Lower lobe of right lung (tissue), 2 donors: ENCODE results near the gene CADM4. TPM values are rescaled to one million over a fixed set of nuclear protein-coding genes. Genes with fewer than 3 reads are reported as not detected.

Experiments used
- ATAC-seq, 2 donors: fragments of 200-7000 bp; cut with Tn5 transposase; one replicate each; pipeline ENCODE4 v1.9.1; 2020 to 2022; ENCODE audit warnings: mild to moderate bottlenecking in 2 of 2, moderate library complexity in 2 of 2
- DNase-seq: peaks from one replicate; pipeline ENCODE4 v3.0.0-alpha.2; 2020
- H3K27ac ChIP-seq: fragments of 200-600 bp; one replicate; pipeline ENCODE4 v1.8.0; 2022
- H3K27me3 ChIP-seq: fragments of 200-600 bp; one replicate; pipeline ENCODE4 v1.8.0; 2022; ENCODE audit warnings: low read depth
- H3K36me3 ChIP-seq: fragments of 200-600 bp; one replicate; pipeline ENCODE4 v1.8.0; 2022; ENCODE audit warnings: mild to moderate bottlenecking
- H3K4me1 ChIP-seq: fragments of 200-600 bp; one replicate; pipeline ENCODE4 v1.8.0; 2022
- H3K4me3 ChIP-seq: fragments of 200-600 bp; one replicate; pipeline ENCODE4 v1.8.0; 2022; ENCODE audit warnings: mild to moderate bottlenecking
- H3K9me3 ChIP-seq: fragments of 200-600 bp; one replicate; pipeline ENCODE4 v1.8.0; 2022
- intact Hi-C: fragments of 100-400 bp; cut with DNase I; formaldehyde crosslinking; loops from one replicate; pipeline ENCODE4 v1.11.0; 2022
- total RNA-seq: library from RNA; stranded (reverse); fragmentation: NEBNext Ultra II Directional; extraction: Animal tissue kit (Norgen Biotek cat#: 25700); gene quantifications from one replicate; pipeline ENCODE4 v1.2.1, GENCODE V29; 2021
- TF ChIP-seq, protein P1 (sequence below): fragments of 200-600 bp; IDR thresholded peaks from one replicate; pipeline ENCODE4 v1.8.0; 2022; ENCODE audit warnings: antibody characterized with exemption, mild to moderate bottlenecking
- donor health status: DM: no; HTN: yes; CAD: no; lungs with severe emphysema.

CADM4 gene
- total RNA-seq, 1 donor from 2014 or later = 8.1 TPM

DNA sequence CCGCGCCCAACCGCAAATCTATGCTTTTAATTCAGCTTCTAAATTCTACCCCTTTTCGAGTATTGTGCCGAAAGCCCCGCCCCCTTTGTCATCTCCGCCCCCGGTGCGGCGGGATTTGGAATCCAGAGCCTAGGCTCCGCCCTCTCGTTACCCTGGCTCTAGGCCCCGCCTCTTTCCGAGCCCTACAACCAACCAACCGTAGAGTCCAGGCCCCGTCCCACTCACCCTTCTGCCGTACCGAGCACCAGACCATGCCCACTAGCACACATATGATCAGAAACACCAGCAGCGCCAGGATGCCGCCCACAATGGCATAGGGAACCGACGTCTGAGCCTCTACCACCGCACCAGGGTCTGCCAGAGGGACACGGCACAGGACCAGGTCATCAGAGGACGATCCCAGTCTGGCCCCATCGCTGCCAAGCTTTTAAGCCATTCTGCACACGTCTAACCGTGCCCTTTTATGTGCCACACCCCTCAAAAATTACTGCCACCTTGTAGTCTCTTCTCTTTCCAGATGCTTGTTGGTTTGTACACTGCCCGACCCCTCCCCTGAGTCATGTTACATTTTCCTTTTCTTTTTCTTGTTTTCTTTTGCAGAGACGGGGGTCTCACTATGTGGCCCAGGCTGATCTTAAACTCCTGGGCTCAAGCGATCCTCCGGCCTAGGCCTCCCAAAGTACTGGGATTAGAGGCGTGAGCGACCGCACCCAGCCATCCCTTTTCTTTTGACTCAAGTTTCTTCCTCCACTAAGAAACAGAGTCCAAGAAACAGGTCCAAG lies 15.6 kb downstream of the CADM4 start:
- H3K4me1 ChIP-seq = peaks cover 10% of the 10 kb centered on the region
- no peak overlapping the region for H3K4me3 ChIP-seq
- no peak for ATAC-seq
- H3K27me3 ChIP-seq = no peaks in the 10 kb centered on the region
- H3K36me3 ChIP-seq = no peaks in the 10 kb centered on the region
- H3K27ac ChIP-seq = no peak overlapping the region
- intact Hi-C loops = no loop called here
- TF ChIP-seq, protein P1, sequence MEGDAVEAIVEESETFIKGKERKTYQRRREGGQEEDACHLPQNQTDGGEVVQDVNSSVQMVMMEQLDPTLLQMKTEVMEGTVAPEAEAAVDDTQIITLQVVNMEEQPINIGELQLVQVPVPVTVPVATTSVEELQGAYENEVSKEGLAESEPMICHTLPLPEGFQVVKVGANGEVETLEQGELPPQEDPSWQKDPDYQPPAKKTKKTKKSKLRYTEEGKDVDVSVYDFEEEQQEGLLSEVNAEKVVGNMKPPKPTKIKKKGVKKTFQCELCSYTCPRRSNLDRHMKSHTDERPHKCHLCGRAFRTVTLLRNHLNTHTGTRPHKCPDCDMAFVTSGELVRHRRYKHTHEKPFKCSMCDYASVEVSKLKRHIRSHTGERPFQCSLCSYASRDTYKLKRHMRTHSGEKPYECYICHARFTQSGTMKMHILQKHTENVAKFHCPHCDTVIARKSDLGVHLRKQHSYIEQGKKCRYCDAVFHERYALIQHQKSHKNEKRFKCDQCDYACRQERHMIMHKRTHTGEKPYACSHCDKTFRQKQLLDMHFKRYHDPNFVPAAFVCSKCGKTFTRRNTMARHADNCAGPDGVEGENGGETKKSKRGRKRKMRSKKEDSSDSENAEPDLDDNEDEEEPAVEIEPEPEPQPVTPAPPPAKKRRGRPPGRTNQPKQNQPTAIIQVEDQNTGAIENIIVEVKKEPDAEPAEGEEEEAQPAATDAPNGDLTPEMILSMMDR = no peak
- no peaks in the 10 kb centered on the region for H3K9me3 ChIP-seq
- no peak for DNase-seq

DNA sequence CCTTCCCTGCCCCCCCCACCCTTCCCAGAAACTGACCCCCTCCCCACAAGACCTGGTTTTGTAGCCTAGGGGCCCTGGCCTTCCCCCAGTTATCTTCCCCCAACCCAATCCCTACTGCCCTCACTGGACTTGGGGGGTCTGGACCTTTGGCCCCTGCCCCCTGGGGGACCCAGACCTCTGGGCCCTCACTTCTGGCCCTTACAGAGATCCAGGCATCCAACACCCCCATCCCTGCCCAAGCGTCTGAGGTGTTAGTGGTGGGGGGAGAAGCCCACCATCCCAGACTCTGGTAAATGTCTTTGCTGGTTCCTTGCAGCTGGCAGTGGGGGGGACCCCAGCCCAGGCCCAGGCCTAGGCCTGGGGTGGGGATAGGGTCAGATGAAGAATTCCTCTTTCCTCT lies 16.7 kb downstream of the CADM4 start:
- ATAC-seq (no peak), DNase-seq (no peak)
- peaks cover 18% of the 10 kb centered on the region for H3K4me1 ChIP-seq
- H3K27me3 ChIP-seq = no peaks in the 10 kb centered on the region
- TF ChIP-seq, protein P1 = no peak
- no peaks in the 10 kb centered on the region for H3K36me3 ChIP-seq
- intact Hi-C loops = no loop called here
- no peak overlapping the region for H3K4me3 ChIP-seq
- no peak overlapping the region for H3K27ac ChIP-seq
- no peaks in the 10 kb centered on the region for H3K9me3 ChIP-seq

DNA sequence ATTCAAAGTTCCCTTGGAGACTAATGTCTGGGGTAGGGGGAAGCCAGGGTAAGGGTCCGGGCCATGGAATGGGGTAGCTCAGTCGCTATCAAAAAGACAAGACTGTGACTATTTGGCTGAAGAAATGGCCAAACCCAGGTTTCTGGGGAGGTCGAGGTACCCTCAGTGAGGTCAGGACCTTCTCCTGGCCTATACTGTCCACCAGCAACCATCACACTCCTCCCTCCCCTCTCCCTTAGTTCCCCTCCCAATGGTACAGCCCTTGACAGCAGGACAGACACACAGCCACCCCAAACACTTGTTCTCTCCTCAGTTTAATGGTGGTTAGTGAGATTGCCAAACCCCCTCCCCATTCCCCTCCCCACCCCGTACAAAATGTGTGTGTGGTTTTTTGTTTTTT lies 17.6 kb downstream of the CADM4 start:
- H3K27ac ChIP-seq = no peak overlapping the region
- intact Hi-C loops = no loop called here

DNA sequence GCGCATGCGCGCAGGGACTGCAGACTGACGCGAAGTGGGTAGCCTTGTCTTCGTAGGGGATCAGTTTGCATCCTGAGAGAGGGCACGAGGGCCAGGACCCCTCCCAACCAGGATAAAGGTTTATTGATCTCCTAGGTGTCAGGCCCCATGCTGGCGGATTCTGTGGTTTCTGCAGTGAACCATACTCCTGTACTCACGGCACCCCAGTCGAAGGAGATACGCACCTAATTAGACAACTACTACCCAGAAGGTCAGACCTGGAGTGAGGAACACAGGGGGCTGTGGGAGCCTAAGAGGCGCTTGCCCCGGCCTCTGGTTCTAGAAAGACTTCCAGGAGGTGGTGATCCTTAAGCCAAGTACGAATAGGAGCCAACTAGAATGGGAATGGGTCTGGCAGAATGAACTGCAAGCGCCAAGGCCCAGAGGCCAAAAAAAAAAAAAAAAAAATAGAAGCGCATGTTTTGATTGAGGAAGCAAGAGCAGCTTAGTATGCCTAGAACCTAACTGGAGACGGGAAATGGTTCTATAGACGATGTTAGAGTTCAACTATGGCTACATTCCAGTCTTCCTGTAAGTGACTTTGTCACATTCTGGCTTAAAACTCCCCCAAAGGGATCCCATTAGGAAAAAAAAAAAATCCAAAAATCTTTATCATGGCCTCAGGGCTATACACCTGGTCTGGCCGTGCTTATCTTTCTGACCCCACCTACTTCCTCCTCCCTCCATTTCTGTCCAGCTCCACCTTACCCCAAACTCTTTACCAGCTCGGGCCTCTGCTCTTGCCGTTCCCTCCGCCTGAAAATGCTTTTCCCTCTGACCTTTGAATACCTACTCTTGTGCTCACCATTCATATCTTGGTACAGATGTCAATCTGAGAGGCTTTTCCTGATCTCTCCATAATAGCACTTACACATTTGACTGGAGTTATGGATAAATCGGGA lies 19.3 kb downstream of the CADM4 start:
- H3K27ac ChIP-seq = peak overlapping the region; percentile 97
- ATAC-seq (peak in 1 of 2 donors; percentile 1), DNase-seq (peak; percentile 89)
- H3K27me3 ChIP-seq = no peaks in the 10 kb centered on the region
- no peaks in the 10 kb centered on the region for H3K9me3 ChIP-seq
- TF ChIP-seq, protein P1 = no peak
- no peaks in the 10 kb centered on the region for H3K36me3 ChIP-seq
- intact Hi-C loops = no loop called here
- peaks cover 18% of the 10 kb centered on the region for H3K4me1 ChIP-seq
- H3K4me3 ChIP-seq = peak overlapping the region; percentile 97

More for the DNA sequence above, 17.6 kb downstream of the CADM4 start:
- Histone ChIP-seq H3K4me3 (no peak overlapping the region), H3K4me1 (peaks cover 18% of the 10 kb centered on the region), H3K27me3 (no peaks in the 10 kb centered on the region), H3K36me3 (no peaks in the 10 kb centered on the region), H3K9me3 (no peaks in the 10 kb centered on the region)
- ATAC-seq (no peak), DNase-seq (no peak)
- TF ChIP-seq, protein P1 = no peak

DNA sequence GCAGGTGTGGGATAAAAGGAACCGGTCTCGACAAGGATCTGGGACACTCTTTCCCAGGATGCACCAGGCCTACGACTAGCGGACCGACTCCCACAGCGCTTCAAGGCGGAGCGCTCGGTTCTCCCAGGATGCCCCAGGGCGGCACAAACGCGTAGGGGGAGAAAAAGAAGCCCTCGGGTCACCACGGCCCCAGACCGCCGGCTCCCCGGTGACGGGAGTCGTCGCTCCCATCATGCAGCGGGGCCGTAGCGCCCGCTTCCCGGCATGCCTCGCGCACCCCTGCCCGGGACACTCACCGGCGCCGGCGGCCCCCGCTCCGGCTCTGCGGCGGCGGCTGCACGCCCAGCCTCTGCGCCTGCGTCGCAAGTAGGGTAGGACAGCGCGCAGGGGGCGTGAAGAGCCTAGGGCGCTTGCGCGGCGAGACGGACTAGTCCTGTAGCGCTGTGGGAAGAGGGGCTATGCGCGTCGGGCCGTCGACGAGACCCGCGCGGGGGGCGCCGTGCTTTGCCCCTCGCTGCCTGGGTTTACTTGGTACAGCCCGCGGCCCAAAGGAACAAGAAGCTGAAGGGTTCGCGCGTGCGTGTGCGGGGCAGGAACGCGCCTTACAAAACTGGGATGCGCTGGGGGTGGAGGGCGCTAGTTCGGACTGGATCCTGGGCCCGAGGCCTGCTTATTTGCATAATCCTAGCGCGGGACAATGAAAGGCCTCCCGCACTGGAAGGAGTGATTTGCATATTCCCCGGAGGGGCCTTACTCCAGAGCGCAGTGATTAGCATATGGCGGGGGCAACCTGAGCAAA lies 20.2 kb downstream of the CADM4 start, which contains the start of gene ZNF428:
TSS of gene ZNF428 (minus strand) at position 368 of the 799 bp plus-strand sequence. CDS start 5,325 bp downstream, outside the sequence.
- ATAC-seq (peak; percentile 95 to 97), DNase-seq (peak; percentile 91)
- H3K9me3 ChIP-seq = no peaks in the 10 kb centered on the region
- intact Hi-C loops = no loop called here
- H3K4me3 ChIP-seq = peak within 1 kb of the TSS; percentile 97
- peak within 1 kb of the TSS; percentile 97 for H3K27ac ChIP-seq
- TF ChIP-seq, protein P1 = no peak
- H3K27me3 ChIP-seq = no peaks in the 10 kb centered on the region
- peaks cover 18% of the 10 kb centered on the region for H3K4me1 ChIP-seq
- H3K36me3 ChIP-seq = no peaks in the 10 kb centered on the region
